Activated CD4-positive, alpha-beta T cell treated with anti-CD3 and anti-CD28 coated beads for 24 hours (primary cell): Measurements from ENCODE around the gene SLC7A7.
"Not testable (repeated sequence)": the region's sequence is repeated elsewhere in the genome, so short reads cannot be mapped to it uniquely, and the experiment has no call there.

ENCODE experiments used
- DNase-seq, 2 donors: peaks; one replicate each; pipeline ENCODE4 v3.0.0-alpha.2; 2020; ENCODE audit warnings: low read depth in 2 of 2

Gene SLC7A7

DNA sequence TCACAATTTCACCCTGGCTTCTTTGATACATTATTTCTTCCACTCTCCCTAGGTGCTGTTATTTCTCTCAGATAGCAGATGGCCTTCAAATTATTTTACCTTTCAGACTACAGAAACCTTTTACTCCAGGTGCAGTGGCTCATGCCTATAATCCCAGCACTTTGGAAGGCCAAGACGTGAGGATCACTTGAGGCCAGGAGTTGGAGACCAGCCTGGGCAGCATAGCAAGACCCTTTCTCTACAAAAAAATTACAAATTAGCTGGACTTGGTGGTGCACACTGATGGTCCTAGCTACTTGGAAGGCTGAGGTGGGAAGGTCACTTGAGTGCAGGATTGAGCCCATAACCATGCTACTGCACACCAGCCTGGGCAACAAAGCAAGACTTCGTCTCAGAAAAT lies 23.1 kb downstream of the SLC7A7 start:
- DNase-seq = no peak

DNA sequence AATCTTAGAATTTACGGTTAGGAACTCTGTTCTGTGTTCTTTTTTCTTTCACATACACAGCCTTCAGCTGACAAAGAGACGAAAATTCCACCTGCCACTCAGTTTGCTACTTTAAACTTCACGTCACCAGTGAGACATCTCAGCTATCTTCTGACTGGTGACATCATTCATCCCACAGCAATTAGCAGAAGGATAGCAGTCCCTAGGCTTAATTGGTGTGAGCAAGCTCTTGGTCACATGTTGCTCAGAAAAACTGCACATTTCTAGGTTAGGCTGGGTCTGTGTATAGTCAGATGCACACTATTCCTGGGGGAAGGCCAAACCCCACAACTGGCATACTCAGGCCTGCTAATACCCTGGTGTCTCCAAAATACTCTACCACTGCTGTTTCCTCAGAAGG lies 23.9 kb downstream of the SLC7A7 start:
- no peak for DNase-seq

DNA sequence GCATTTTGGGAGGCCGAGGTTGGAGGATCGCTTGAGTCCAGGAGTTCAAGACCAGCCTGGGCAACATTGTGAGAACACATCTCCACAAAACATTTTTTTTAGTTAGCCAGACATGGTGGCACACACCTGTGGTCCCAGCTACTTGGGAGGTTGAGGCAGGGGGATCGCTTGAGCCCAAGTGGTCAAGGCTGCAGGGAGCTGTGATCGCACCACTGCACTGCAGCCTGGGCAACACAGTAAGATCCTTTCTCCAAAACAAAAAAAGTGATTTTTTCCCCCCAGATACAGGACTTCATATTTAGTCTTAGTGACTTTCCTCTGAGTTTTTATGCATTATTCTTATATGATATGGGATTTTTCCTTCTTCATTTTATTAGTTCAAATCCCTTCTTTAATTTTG lies 28.6 kb downstream of the SLC7A7 start:
- no peak for DNase-seq

DNA sequence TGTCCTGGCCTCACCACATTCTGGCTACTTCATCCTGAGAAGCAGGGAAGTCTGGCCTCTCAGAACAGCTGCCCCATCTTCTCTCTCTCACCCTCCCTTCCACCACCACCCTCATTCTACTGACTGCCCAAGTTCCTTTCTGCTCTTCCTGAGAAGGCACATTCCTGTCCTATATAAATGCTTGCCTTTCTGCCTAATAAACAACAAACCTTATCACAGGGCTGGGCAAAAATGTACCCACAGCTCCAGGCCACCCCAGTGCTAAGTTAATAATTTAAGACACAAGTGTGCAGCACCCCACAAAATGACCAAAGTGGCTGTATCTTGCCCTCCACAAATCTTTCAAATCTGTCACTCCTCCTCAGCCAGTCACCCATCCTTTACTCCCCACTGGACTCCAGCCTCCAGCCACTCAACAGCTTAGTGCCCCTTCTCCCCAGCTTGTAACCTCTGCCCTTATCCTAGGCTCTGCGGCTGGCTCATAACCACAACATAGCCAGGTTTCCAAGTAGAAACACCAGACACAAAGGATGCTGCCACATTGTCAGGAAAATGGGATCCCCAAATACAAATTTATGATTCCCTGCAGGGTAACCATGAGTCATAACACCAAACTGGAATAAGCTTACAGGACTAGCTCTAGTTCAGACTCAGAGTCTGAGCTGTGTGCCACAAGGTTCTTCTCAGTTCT lies 33.8 kb downstream of the SLC7A7 start:
- no peak for DNase-seq

DNA sequence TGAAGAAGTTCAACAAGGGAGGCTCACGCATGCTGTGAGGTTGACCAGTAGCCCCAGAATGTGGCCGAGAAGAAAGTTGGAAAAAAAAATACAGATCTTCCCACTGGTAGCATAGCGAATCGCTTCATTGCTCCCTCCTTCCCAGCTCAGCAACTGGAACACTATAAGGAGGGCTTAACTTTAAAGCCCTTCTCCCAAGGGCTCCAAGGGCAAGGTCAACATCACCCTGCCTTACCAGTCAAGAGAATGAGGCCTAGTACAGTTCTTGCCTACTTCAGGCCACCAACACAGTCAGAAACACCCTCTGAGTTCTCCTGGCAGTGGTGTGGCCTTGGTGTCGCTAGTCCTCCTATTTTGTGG lies 34.3 kb downstream of the SLC7A7 start:
- DNase-seq = no peak

DNA sequence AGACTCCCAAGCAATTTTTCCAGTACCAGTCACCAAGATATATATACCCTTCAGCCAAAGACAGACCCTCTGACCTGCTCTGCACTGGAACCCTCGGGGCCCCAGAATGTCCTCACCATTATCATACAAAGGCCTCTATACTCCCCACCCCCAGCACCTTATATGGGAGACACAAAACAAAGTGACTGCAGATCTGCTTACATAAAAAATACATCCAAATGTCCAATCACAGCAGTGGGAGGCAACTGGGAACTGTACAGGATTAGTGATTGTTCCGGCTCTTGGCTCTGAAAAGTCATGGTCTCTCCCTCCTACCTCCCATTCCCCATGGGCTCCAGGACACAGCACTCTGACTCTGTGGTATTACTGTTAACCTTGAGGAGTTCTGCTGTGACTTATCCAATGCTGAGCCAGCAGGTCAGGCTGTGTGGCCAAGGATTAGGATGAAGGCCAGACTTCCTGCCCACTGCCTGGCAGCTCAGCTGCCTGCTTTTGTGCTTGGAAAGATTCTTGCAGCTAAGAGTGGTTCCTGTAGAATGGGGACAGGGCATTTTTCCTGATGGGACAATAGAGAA lies 35.0 kb downstream of the SLC7A7 start:
- no peak for DNase-seq

DNA sequence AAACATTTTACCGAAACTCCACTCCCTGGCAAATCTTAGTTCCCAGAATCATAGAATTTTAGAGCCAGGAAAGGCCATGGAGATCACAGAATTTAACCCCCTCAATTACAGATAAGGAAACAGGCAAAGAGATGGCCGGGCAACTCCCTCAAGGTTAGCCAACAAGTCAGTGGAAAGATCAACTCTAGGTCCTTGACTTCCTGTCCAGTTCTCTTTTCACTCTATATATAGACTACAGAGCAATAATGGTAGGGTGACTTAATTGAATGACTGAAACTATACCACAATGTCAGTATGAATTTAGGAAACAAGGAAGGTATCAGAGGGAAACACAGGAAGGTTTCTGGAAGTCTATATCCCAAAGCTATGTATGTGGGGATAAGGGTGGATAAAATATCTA lies 37.2 kb downstream of the SLC7A7 start:
- DNase-seq = no peak

DNA sequence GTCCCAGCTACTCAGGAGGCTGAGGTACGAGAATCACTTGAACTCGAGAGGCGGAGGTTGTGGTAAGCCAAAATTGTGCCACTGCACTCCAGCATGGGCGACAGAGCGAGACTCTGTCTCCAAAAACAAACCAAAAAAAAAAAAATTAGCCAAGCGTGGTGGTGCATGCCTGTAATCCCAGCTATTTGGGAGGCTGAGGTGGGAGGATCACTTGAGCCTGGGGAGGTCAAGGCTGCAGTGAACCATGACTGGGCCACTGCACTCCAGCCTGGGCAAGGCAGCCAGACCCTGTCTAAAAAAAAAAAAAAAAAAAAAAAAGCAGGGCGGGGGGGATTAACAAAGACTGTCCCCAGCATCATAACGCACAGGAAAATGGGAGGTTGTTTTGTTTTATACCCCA lies 38.4 kb downstream of the SLC7A7 start:
- DNase-seq = not testable (repeated sequence)

DNA sequence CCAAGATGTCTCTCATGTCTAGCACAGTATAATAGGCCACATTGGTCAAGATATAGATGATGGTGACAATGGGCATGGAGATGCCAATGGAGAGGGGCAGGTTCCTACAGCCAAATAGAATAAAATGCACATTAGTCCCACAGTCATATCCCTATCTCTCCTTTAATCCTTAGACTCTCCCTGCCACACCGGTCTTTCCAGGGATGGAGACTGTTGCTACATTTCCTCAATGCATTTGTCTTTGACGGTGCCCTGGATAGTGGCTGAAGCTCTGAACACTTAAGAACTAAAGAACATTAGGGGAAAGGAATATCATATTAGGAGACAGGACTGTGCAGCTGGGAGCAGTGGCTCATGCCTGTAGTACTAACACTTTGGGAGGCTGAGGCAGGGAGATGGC lies 39.0 kb downstream of the SLC7A7 start:
- no peak for DNase-seq

DNA sequence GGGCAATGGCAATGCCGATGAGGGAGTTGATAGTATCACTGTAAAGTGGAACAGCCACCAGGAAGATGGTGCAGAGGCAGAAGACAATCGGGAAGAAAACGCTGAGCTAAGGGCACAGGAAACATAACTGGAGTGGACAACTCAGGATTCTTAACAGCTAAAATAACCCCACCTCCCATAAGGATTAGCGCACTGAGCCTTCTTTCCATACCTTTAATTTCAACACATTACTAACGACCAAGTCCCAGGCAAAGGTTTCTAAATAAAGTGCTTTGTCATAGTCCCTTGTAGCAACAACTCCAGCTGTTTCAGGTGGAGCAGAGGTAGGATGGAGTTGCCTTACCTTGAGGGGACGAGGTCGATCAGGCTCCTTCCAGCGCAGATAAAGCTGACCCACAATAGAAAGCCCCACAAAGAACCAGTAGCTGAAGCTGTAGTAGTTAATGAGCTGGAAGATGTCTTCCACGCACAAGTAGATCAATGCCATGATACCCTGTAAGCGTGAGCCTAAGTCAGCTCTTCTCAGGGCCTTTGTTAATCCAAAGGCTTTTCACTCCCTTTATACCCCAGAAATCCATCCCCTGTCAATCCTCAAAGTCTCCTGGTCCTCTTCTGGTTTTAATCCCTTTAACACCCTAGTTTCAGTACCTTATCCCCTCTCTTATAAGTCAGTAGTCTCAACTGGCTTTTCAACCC lies 41.1 kb downstream of the SLC7A7 start:
- no peak for DNase-seq

DNA sequence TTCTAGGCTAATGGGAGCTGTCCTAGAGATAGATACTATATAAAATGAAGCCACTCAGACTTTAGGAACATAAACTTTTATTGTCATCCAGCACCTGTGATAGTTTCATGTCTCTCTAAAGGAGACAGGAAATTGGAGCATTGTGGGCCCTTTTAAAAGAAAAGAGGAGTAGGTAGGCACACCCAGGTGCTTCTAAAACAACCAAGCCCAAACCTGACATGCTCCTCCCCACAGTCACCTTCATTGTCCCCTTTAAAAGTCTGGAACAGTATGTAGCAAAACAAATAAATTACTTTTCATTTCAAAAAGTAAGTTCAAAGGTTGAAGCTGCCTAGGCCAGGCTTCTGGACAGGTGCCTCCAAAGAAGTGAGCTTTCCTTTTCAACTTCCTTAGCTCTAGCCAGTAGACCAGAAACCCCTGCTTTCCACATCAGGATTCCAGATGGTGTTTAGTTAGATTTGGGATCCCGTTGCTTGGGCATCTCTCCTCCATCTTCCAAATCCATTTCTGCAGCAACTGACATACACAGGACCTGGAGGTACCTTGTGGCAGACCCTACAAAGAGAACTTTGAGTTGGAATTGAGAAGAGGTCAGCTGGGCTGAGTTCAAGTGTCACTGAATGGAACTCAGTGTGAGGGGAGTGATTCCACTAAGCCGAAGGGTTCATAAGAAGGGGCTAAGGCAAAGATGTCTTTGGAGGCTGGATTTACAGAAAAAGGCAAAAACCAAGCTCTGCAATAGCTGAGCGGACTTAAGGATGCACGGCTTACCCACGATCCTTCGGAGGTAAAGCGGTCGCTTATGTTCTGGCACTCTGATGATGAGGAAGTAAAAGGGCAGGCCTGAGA lies 41.8 kb downstream of the SLC7A7 start:
- DNase-seq = no peak

DNA sequence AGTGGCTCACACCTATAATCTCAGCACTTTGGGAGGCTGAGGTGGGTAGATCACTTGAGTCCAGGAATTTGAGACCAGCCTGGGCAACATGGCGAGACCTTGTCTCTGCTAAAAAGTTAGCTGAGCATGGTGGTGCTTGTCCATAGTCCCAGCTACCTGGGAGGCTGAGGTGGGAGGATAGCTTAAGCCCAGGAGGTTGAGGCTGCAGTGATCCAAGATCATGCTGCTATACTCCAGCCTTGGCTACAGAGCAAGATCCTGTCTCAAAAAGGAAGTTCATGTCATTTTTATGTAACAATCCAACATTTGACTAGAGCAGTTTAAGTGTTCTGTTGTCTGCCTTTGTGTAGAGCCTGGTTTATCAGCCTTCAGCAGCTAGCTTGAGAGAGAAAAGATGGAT lies 42.5 kb downstream of the SLC7A7 start:
- DNase-seq = no peak

DNA sequence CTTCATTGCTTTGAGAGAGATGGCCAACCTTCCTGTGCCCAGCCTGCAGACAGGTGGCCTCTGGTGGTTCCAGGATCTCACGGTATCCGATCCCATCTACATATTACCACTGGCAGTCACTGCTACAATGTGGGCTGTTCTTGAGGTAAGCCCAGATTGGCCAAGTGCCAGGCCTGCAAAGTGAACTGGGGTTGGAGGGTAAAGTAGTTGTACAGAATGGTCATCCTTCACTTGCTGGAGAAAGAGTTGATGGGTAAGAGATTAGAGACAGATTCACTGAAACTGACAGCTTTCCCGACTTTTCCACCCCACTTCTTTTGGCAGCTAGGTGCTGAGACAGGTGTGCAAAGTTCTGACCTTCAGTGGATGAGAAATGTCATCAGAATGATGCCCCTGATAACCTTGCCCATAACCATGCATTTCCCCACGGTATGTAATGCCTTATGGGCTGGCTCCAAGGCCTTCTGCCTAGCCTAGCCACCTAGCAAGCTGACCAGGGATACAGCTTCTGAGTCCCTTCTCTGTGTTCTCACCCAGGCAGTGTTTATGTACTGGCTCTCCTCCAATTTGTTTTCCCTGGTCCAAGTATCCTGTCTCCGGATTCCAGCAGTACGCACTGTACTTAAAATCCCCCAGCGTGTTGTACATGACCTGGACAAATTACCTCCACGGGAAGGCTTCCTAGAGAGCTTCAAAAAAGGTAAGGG lies 44.6 kb downstream of the SLC7A7 start:
- DNase-seq = no peak

DNA sequence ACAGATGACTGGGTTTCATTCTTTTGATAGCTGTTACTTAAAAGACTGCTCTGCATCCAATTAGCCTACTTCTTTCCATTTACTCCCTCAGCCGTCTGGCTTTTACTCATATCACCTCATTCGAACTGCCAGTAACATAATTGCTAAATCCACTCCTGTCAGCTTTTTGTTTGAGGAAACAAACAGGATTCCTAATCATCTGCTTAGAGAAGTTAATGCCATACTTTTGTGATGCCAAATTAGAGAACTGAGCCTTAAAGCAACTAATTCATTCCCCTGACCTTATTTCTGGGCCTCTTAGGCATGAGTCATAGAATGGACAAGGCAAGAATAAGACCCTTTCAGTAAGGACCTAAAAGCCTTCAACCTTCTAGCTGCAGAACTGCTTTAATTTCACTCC lies 45.9 kb downstream of the SLC7A7 start:
- no peak for DNase-seq

DNA sequence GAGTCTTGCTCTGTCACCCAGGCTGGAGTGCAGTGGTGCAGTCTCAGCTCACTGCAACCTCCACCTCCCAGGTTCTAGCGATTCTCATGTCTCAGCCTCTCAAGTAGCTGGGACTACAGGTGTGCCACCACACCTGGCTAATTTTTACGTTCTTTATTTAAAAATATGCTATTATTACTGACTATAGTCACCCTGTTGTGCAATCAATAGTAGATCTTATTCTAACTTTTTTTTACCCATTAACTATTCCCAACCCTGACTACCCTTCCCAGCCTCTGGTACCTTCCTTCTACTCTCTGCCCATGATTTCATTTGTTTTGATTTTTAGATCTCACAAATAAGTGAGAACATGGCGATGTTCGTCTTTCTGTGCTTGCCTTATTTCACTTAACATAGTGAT lies 46.3 kb downstream of the SLC7A7 start:
- DNase-seq = no peak

DNA sequence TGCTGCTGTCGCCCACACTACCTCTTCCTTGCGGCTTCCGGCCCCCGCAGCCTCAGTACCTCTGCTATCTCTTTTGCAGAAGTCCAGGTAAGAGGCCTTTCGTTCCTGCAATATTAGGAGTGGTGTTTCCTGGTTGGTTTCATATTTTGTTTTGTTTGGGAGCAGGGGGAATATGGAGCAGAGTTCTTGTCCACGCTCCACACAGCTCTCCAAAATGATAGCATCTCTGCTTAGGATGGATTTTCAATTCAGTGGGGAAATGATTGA lies 48.0 kb downstream of the SLC7A7 start:
- DNase-seq = peak in 1 of 2 donors; percentile 13

DNA sequence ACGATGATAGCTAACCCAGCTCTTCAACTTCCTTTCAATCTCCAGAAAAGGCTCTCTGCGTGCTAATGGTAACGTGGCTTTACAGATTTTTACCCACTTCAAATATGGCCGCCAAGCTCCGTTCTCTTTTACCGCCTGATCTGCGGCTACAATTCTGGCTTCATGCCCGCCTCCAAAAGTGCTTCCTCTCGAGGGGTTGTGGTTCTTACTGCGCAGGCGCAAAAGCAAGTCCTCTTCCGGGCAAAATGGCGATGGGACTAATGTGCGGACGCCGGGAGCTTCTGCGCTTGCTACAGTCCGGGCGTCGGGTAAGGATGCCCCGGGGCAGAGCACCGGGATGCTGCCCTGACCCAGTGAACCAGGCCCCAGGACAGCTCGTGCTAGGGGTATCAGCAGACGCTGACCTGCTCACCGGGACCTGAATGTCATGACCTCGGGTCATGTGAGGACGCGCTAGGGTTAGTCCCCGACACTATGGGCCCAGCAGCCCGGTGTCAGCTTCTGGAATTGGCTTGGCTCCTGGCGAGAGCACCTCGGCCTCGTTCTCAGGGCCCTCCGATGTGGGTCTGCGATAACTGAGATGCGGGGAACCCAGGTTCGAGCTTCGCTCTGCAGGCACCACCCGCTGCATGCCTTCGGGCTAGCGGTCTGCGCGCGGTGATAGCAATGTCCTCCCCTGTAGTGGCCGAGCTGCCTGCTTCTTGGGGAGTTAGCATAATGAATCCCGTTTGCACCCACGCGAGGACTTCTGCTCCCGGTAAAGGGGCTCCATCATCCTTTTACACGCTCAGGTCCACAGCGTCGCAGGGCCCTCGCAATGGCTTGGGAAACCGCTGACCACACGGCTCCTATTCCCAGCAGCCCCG lies 48.5 kb downstream of the SLC7A7 start, which contains the start of gene OXA1L:
Gene OXA1L (plus strand): TSS at position 232 of the 866 bp plus-strand sequence. CDS start 14 bp downstream, at position 246.
- DNase-seq = peak; percentile 88 to 91

DNA sequence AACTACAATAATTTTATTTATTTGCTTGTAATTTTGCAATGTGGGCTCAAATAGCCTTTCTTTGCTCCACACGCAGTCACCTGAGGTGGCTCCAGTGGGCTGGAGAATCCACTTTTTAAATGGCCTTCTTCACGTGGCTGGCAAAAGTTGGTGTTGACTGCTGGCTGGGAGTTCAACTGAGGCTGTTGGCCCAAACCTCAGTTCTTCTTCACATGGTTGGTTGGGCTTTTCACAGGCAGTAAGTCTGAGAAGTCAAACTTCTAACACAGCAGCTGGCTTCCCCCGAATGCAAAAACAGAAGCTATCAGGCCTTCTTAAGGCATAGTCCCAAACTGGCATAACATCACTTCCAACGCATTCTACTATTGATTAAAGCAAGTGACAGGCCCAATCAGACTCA lies 50.9 kb downstream of the SLC7A7 start:
- no peak for DNase-seq

DNA sequence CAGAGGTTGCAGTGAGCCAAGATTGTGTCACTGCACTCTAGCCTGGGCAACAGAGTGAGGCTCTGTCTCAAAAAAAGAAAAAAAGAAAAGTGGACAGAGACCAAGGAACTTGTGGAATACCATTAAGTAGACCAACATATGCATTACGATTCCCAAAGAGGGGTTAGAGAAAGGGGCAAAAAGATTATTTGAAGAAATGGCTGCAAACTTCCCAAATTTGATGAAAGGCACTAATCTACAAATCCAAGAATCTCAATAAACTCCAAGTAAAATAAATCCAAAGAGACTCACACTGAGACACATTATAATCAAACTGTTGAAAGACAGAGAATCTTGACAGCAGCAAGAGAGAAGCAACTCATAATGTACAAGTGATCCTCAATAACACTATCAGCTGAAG lies 53.5 kb downstream of the SLC7A7 start:
- DNase-seq = no peak

DNA sequence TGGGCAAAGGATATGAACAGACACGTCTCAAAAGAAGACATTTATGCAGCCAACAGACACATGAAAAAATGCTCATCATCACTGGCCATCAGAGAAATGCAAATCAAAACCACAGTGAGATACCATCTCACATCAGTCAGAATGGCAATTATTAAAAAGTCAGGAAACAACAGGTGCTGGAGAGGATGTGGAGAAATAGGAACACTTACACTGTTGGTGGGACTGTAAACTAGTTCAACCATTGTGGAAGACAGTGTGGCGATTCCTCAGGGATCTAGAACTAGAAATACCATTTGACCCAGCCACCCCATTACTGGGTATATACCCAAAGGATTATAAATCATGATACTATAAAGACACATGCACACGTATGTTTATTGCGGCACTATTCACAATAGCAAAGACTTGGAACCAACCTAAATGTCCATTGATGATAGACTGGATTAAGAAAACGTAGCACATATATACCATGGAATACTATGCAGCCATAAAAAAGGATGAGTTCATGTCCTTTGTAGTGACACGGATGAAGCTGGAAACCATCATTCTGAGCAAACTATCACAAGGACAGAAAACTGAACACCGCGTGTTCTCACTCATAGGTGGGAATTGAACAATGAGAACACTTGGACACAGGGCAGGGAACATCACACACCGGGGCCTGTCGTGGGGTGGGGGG lies 57.1 kb downstream of the SLC7A7 start:
- DNase-seq = not testable (repeated sequence)
